Psoas muscle (tissue), 8 donors: ENCODE results near the gene ACAA2. TPM values are rescaled to one million over a fixed set of nuclear protein-coding genes. Genes with fewer than 3 reads are reported as not detected.
"Not testable (repeated sequence)": the region's sequence is repeated elsewhere in the genome, so short reads cannot be mapped to it uniquely, and the experiment has no call there.

Source experiments
- ATAC-seq, 4 donors: fragments of 200-7000 bp; cut with Tn5 transposase; one replicate each; pipeline ENCODE4 v1.9.1; 2020; ENCODE audit warnings: moderate library complexity in 3 of 4, mild to moderate bottlenecking in 2 of 4
- DNase-seq, 2 donors: peaks; one replicate each; pipeline ENCODE4 v3.0.0-alpha.2; 2020
- H3K27ac ChIP-seq: fragments of 200-600 bp; one replicate; pipeline ENCODE4 v1.8.0; 2022
- H3K27me3 ChIP-seq, 3 donors: fragments of 200-600 bp in 1 of 3; one replicate each; pipeline versions ENCODE4 v1.6.1 to v1.8.0; 2013 to 2022; ENCODE audit warnings: low read length in 2 of 3, mild to moderate bottlenecking in 2 of 3, moderate library complexity in 1 of 3; ENCODE audit not compliant: insufficient read depth in 3 of 3
- H3K36me3 ChIP-seq, 2 donors: fragments of 200-600 bp in 1 of 2; one replicate each; pipeline versions ENCODE4 v1.6.1 to v1.8.0; 2013 to 2022; ENCODE audit warnings: low read depth in 1 of 2, mild to moderate bottlenecking in 1 of 2, moderate library complexity in 1 of 2; ENCODE audit not compliant: insufficient read depth in 1 of 2
- H3K4me1 ChIP-seq: fragments of 200-600 bp; one replicate; pipeline ENCODE4 v1.8.0; 2022
- H3K4me3 ChIP-seq: fragments of 200-600 bp; one replicate; pipeline ENCODE4 v1.8.0; 2022; ENCODE audit warnings: mild to moderate bottlenecking
- H3K9me3 ChIP-seq: fragments of 200-600 bp; one replicate; pipeline ENCODE4 v1.8.0; 2022
- CTCF ChIP-seq: fragments of 200-600 bp; IDR thresholded peaks from one replicate; pipeline ENCODE4 v1.8.0; 2022; ENCODE audit warnings: antibody characterized with exemption
- WGBS, 3 donors: extraction: QIAGEN DNeasy Blood & Tissue Kit; methylation state at CpG; one replicate each; pipeline versions ENCODE4 v1.1.6 to v1.1.7; 2013; 5-methylcytosine and 5-hydroxymethylcytosine counted together
- intact Hi-C, 2 donors: fragments of 100-400 bp; cut with DNase I; formaldehyde crosslinking; loops; one replicate each; pipeline versions ENCODE4 v1.11.0 to v1.14.2; 2022
- polyA plus RNA-seq, 3 donors: library from polyadenylated mRNA; stranded (reverse); fragments of 200-250 nt; gene quantifications; one replicate each; pipeline ENCODE4 v1.2.3, GENCODE V29; 2013
- total RNA-seq, 4 donors: library from RNA; stranded (reverse); fragmentation: NEBNext Ultra II Directional in 2 of 4; extraction: Animal tissue kit (Norgen Biotek cat#: 25700) in 2 of 4; gene quantifications; one replicate each; pipeline versions ENCODE4 v1.2.1 to v1.2.4, GENCODE V29; 2021 to 2023
- donor health status: healthy with polysubstance abuse.
- donor health status: DM: no; HTN: no; CAD: no; lungs with moderate emphysema.
- donor health status: Bipolar disorder and iron deficiency.
- donor health status: healthy.
- donor health status: DM: yes; HTN: yes; CAD: no.
- donor health status: DM: no; HTN: no; CAD: no.
- donor health status: DM: no; HTN: no; CAD: no.
- donor health status: DM: yes; HTN: yes; CAD: no.

ACAA2 gene
- total and polyA plus RNA-seq, 7 donors: 75.5 to 158 (median 95.4) TPM

GRCh38 chr18:49786019-49786720 is 27.2 kb downstream of the ACAA2 start:
- no peaks in the 10 kb centered on the region for H3K4me1 ChIP-seq
- 81 to 89% (median 88%) methylated on average over 1 of the region's 1 CpG for WGBS, 3 donors
- H3K36me3 ChIP-seq: peaks cover 10 to 95% of the 10 kb centered on the region in 2 donors
- DNase-seq (no peak), ATAC-seq (no peak)
- no peaks in the 10 kb centered on the region for H3K27me3 ChIP-seq
- TF ChIP-seq CTCF: no peak
- no peak overlapping the region for H3K4me3 ChIP-seq
- no peak overlapping the region for H3K27ac ChIP-seq
- no peaks in the 10 kb centered on the region for H3K9me3 ChIP-seq
- intact Hi-C loops: no loop called here

GRCh38 chr18:49784427-49785185 is 28.7 kb downstream of the ACAA2 start:
- H3K4me3 ChIP-seq: no peak overlapping the region
- H3K27ac ChIP-seq: peak overlapping the region; percentile 11
- no peaks in the 10 kb centered on the region for H3K4me1 ChIP-seq
- ATAC-seq (peak in 3 of 4 donors; percentile 39 to 58 (median 57)), DNase-seq (no peak)
- no peaks in the 10 kb centered on the region for H3K9me3 ChIP-seq
- intact Hi-C loops: no loop called here
- no peaks in the 10 kb centered on the region for H3K27me3 ChIP-seq
- WGBS, 3 donors: 29 to 35% (median 34%) methylated on average over 1 of the region's 1 CpG
- H3K36me3 ChIP-seq: peaks cover 7 to 86% of the 10 kb centered on the region in 2 donors
- TF ChIP-seq CTCF: peak; percentile 23

GRCh38 chr18:49783631-49784030 is 29.7 kb downstream of the ACAA2 start:
- Histone ChIP-seq H3K27ac (peak overlapping the region; percentile 11), H3K36me3 (peaks cover 4 to 77% of the 10 kb centered on the region in 2 donors)
- H3K4me3 ChIP-seq, H3K9me3 ChIP-seq, DNase-seq, intact Hi-C loops, H3K4me1 ChIP-seq, H3K27me3 ChIP-seq: not testable (repeated sequence)
- ATAC-seq: peak; percentile 83 to 96 (median 92)
- 29 to 45% (median 33%) methylated on average over 3 of the region's 3 CpGs for WGBS, 3 donors

- DNase-seq (no peak), ATAC-seq (no peak)
- H3K27me3 ChIP-seq: no peaks in the 10 kb centered on the region
- no peak overlapping the region for H3K4me3 ChIP-seq
- H3K36me3 ChIP-seq: peaks cover 0 to 34% of the 10 kb centered on the region in 2 donors
- no peak overlapping the region for H3K27ac ChIP-seq
- no peak for TF ChIP-seq CTCF
- H3K9me3 ChIP-seq: no peaks in the 10 kb centered on the region
- 68 to 78% (median 77%) methylated on average over 8 of the region's 8 CpGs for WGBS, 3 donors
- intact Hi-C loops: no loop called here
- no peaks in the 10 kb centered on the region for H3K4me1 ChIP-seq
These were observed 34.4 kb downstream of the ACAA2 start for GRCh38 chr18:49778826-49779465.
